GM12864 (cell line): Measurements from ENCODE around the gene AEBP1.

Experiments used
- DNase-seq: peaks from one replicate; pipeline ENCODE4 v3.0.0-alpha.2; 2011; ENCODE audit warnings: low read depth
- H3K4me3 ChIP-seq: 2 replicates; pipeline ENCODE4 v1.5.1; 2011; ENCODE audit warnings: mild to moderate bottlenecking, low read depth, low read length, control low read depth
- CTCF ChIP-seq: IDR thresholded peaks from 2 replicates; pipeline ENCODE4 v1.5.1; 2011; ENCODE audit warnings: low read depth, mild to moderate bottlenecking, moderate library complexity, low read length, control low read depth, inconsistent platforms; ENCODE audit errors: missing control alignments

The AEBP1 gene

DNA sequence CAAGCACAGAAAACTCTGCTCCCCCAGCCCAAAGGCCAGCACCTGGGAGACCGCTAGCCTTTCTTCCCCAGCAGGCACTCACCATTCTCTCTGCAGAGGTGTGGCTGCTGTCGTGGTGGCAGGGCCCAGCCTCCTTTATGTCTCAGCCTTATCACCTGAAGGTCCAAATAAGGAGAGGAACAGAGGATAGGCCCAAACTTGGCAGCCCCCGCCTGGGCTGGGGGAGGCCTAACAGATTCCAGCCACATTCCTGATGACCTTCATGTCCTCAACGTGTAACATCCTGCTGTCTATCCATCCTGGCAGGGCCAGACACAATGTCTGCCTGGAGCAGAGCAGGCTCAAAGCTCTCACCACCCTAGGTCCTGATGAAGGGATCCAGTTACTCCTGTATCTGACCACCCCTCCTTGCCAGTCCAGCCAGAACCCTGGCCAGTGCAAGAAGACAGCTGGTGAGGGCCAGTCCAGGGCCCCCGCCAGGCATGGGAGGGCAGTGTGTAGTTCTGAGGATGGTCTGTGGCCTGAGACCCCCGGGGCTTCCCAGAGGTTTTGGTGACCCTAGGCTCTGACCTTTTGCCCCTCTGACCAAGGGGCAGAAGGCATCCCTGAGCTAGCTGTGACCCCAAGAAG, 37.2 kb downstream of the AEBP1 start, which contains the start of gene MYL7:
Gene MYL7 (minus strand): TSS at position 112 of the 630 bp plus-strand sequence. CDS start 27 bp downstream, at position 85.
- TF ChIP-seq CTCF: no peak
- no peak for DNase-seq
- no peak within 1 kb of the TSS for H3K4me3 ChIP-seq

DNA sequence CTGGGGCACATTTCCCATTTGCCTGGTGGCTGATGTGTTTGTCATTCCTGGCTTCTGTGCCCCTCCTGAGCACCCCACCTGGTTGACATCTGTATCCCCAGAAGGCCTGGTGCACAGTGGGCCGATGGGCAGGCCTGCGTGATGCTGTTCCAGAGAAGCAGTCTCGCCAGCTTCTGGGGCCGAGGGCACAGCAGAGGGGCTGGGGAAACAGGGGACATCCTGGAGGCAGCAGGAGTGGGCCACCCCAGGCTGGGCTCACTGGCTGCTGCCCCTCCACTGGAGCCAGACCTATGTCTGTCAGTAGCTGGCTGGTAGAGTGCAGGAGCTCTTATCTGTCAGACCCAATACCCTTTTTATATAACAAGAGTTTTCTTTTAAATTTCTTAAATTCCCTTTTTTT, 37.9 kb downstream of the AEBP1 start:
- DNase-seq: no peak
- no peak for TF ChIP-seq CTCF
- H3K4me3 ChIP-seq: no peak overlapping the region

GRCh38 chr7:44143646-44144250, 39.6 kb downstream of the AEBP1 start:
- no peak for TF ChIP-seq CTCF
- no peak overlapping the region for H3K4me3 ChIP-seq
- DNase-seq: no peak

- no peak overlapping the region for H3K4me3 ChIP-seq
- no peak for TF ChIP-seq CTCF
- no peak for DNase-seq
Observed at GRCh38 chr7:44144426-44144967, 40.4 kb downstream of the AEBP1 start.

DNA sequence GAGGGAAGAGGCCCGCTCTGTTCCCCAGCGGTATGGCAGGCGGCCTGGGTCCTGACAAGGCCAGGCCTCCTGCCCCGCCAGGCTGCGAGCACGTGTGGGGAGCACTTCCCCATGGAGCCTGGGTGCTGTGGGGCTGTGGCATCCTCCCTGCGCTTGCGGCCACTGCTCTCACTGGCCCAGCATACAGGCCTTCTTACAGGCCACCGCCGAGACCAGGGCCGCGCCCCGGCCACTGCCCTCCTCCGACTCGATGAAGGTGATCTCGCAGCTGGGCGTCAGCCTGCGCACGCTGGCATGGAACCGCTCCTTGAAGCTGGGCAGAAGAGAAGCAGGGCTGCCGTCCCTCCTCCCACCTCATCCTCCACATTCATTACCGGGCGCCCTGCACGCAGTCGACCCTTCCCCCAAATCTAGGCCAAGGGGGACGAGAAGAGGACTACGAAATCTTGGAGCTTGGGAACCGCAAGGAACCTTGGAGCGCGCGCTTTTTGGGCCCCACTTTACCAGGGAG, 40.9 kb downstream of the AEBP1 start:
- no peak for DNase-seq
- no peak for TF ChIP-seq CTCF
- H3K4me3 ChIP-seq: no peak overlapping the region

DNA sequence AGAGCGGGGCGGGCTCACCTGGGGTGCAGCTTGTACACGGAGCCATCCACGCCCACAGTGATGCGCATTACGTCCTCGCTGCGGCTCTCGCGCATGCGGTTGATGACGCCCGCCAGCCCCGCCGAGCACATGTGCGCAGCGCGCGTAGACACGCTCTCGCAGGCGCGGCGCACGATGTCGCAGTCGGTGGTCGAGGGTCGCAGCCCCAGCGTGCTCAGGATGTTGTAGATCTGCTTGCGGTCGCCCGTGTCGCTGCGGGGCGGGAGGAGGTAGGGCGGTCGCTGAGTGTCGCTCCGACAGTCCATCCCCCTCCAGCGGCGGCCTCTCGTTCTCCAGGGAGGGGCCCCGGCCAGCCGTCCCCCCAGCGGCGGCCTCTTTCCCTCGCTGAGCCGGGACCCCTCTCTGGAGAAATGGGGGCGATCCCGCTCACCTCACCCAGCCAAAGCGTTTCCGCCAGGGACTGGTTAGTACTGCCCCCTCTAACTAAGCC, 41.4 kb downstream of the AEBP1 start:
- H3K4me3 ChIP-seq: no peak overlapping the region
- DNase-seq: no peak
- no peak for TF ChIP-seq CTCF
